A549 (cell line): ENCODE data around the gene SETBP1.

Experiments
- ELK1 ChIP-seq: fragments of 150-350 bp; IDR thresholded peaks from 2 replicates; pipeline ENCODE4 v1.6.1; 2014; ENCODE audit warnings: low read depth, mild to moderate bottlenecking, low read length
- RFX5 ChIP-seq: fragments of 450-650 bp; IDR thresholded peaks from 2 replicates; pipeline ENCODE4 v1.7.1; 2014; ENCODE audit warnings: antibody characterized with exemption, mild to moderate bottlenecking, moderate library complexity
- SREBF2 ChIP-seq: fragments of 450-650 bp; IDR thresholded peaks from 2 replicates; pipeline ENCODE4 v1.6.1; 2014; ENCODE audit warnings: mild to moderate bottlenecking, moderate library complexity

- no peak for TF ChIP-seq ELK1
- no peak for TF ChIP-seq SREBF2
- no peak for TF ChIP-seq RFX5
Measured at GRCh38 chr18:44842588-44843412, 162.1 kb downstream of the SETBP1 start.
